Body of pancreas (tissue), 4 donors: ENCODE measurements around the gene SMG5.

Source experiments
- POLR2A ChIP-seq, 3 donors: fragments of 450-650 bp; IDR thresholded peaks; one replicate each; pipeline ENCODE4 v1.6.1; 2016; ENCODE audit warnings: antibody characterized with exemption in 3 of 3, mild to moderate bottlenecking in 2 of 3
- TF ChIP-seq, protein P1 (sequence below), 7 experiments: fragments of 450-650 bp in 4 of 7; fragments of 200-600 bp in 3 of 7; sonication (generic) in 3 of 7; IDR thresholded peaks; one replicate each; pipeline ENCODE4 v1.5.1; 2016 to 2019; ENCODE audit warnings: antibody characterized with exemption in 7 of 7

DNA sequence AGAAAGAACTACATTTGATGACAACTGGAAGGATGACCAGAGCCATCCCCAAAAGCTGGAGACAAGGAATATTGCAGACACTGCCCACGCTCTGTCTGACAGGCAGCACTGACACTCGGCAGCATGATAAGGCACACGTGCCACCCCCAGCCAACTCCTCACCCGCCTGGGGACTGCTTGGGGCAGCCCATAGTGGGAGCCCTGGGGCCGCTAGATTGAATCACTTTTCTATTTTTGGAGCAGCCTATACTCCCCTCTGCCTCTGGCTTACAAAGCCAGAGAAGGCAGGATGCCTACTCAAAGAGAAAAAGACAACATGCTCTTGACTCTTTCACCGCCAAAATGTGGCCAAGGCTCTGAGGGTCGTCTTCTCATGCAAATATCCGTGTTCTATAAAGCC lies 1.3 kb downstream of the SMG5 start:
- TF ChIP-seq, protein P1, sequence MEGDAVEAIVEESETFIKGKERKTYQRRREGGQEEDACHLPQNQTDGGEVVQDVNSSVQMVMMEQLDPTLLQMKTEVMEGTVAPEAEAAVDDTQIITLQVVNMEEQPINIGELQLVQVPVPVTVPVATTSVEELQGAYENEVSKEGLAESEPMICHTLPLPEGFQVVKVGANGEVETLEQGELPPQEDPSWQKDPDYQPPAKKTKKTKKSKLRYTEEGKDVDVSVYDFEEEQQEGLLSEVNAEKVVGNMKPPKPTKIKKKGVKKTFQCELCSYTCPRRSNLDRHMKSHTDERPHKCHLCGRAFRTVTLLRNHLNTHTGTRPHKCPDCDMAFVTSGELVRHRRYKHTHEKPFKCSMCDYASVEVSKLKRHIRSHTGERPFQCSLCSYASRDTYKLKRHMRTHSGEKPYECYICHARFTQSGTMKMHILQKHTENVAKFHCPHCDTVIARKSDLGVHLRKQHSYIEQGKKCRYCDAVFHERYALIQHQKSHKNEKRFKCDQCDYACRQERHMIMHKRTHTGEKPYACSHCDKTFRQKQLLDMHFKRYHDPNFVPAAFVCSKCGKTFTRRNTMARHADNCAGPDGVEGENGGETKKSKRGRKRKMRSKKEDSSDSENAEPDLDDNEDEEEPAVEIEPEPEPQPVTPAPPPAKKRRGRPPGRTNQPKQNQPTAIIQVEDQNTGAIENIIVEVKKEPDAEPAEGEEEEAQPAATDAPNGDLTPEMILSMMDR (IDR thresholded peaks at IDR 0.05), result no peak
- no peak for TF ChIP-seq POLR2A (IDR thresholded peaks at IDR 0.05)
